ENCODE results near the gene GALNT11.
"Not testable (repeated sequence)": the region's sequence is repeated elsewhere in the genome, so short reads cannot be mapped to it uniquely, and the experiment has no call there.

GALNT11 gene

GRCh38 chr7:152076324-152076821 is 50.9 kb downstream of the GALNT11 start:
- peak; percentile 4 for DNase-seq

GRCh38 chr7:152076940-152077933 is 51.8 kb downstream of the GALNT11 start:
- no peak for DNase-seq

DNA sequence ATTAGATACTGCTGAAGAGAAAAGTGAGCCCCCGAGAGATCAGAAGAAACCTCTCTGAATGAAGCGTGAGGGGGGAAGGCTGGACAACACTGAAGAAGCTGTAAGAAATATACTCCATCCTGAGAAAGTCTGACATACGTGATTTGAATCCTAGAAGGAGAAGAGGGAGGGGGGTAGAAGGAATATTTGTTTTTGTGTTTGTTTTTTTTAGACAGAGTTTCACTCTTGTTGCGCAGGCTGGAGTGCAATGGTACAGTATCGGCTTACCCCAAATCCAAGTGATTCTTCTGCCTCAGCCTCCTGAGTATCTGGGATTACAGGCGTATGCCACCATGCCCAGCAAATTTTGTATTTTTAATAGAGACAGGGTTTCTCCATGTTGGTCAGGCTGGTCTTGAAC is 52.6 kb downstream of the GALNT11 start:
- DNase-seq: no peak

GRCh38 chr7:152078786-152079185 is 53.3 kb downstream of the GALNT11 start:
- no peak for DNase-seq

DNA sequence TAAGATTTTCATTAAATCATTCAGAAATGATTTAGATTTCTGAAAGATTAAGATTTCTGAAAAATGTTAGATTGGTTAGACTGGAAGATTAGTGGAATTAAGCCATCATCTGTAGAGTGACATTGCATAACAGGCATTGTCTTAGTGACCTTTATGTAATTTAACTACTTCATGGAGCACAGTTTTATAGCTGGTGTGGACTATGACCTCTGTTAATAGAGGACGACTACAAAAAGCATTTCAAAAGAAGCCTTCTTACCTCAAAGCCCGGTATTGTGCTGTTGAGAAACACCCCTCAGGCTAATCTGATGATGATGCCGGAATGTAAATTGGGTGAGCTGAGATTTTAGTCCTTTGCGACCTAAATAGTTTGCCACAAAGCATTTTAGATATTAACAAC is 55.6 kb downstream of the GALNT11 start:
- DNase-seq: no peak

GRCh38 chr7:152082073-152082721 is 56.7 kb downstream of the GALNT11 start:
- not testable (repeated sequence) for DNase-seq

- DNase-seq: no peak
Observed at GRCh38 chr7:152085131-152085530, 59.7 kb downstream of the GALNT11 start.

GRCh38 chr7:152086513-152086912 is 61.0 kb downstream of the GALNT11 start:
- no peak for DNase-seq

- DNase-seq: no peak
Observed at GRCh38 chr7:152089183-152089582, 63.7 kb downstream of the GALNT11 start.

GRCh38 chr7:152090747-152091146 is 65.3 kb downstream of the GALNT11 start:
- DNase-seq: no peak

GRCh38 chr7:152093717-152094116 is 68.2 kb downstream of the GALNT11 start:
- DNase-seq: no peak

DNA sequence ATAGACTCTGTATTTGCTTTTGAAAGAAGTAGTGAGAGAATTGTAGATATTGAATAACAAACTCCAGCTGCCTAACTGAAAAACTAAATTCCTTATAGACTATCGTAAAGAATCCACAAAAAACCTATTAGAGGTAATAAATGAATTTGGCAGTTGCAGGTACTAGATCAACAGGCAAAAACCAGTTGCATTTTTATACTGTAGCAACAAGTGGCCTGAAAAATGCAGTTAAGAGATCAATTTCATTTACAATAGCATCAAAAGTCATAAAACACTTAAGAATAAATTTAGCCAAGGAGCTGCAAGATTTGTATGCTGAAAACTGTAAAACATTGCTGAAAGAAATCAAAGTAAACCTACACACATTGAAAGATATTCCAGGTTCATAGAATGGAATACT is 70.3 kb downstream of the GALNT11 start:
- no peak for DNase-seq

- DNase-seq: no peak
Observed at GRCh38 chr7:152097330-152097729, 71.9 kb downstream of the GALNT11 start.

GRCh38 chr7:152103066-152103465 is 77.6 kb downstream of the GALNT11 start:
- no peak for DNase-seq

DNA sequence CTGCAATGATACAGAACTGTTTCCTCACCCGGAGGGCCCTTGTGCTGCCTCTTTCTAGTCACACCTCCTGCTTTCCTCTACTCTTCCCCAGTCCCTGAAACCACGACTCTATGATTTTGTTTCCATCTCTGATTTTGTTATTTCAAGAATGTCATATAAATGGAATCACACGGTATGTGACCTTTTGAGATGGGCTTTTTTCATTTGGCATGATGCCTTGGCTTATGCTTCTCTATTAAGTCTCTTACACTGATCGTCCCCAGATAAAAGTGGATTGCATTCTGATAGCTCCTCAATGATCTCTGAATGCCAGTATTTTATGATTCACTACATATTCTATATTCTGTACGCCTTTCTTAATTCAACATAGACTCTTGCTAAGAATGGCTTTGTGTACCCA is 78.2 kb downstream of the GALNT11 start:
- DNase-seq: no peak

DNA sequence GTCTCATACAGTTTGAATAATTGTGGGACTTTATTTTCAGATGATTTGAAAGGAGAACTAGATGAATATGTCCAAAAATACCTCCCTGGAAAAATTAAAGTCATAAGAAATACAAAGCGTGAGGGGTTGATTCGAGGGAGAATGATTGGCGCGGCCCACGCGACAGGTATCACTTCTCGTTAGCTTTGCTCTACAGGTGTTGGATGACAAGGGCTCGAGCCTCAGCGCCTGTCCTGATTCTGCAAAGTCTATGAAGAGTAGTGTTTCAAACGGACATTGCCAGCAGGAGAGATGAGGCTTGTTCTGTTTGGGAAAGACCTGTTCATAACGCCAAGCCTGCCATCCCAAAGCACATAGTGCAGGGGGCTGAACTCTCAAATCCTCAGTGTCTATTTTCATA is 79.7 kb downstream of the GALNT11 start:
- no peak for DNase-seq

GRCh38 chr7:152106990-152107389 is 81.5 kb downstream of the GALNT11 start:
- no peak for DNase-seq

DNA sequence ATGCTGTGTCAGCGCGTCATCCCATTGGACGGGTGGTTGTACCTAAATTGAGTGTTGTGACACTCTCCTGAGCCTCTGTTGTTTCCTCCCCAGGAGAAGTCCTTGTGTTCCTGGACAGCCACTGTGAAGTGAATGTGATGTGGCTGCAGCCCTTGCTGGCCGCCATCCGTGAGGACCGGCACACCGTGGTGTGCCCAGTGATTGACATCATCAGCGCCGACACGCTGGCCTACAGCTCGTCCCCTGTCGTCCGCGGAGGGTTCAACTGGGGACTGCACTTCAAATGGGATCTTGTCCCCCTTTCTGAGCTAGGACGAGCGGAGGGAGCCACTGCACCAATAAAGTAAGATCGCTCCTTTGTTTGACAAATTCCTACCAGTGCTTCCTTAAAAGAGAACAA is 82.5 kb downstream of the GALNT11 start:
- DNase-seq: no peak

DNA sequence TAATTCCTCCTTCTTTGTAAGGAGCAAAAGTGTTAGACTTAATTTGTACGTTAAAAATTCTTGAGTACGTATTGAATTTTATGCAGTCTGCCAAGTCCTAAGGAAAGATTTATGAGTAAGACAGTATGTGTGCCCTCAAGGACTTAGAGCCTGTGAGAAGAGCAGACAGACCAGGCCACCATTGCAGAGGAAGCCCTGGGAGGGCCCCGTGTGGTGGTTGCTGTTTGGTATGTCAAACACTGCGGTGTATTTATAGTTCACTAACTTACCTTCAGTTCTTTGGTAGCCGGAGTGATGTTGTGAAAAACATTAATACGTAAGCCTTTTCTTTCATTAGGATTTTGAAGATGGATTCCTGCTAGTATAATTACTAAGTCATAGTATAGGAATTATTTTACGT is 82.9 kb downstream of the GALNT11 start:
- no peak for DNase-seq

DNA sequence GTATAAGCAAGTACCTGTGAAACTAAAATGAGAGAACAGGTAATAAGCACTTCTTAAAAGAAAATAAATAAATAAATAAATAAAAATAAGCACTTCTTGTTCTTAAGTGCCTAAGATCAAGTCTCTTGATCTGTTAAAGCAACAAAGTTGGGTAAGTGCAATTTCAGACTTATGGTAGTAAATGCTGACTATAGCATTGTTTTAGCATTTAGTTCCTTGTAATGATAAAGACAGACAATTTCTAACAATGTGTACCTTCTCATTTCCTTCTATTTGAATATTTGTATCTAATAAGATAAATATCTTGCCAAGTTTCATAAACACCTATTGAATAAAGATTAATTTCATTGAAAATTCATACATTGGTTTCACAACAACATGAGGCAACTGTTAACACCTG is 87.4 kb downstream of the GALNT11 start:
- DNase-seq: no peak

GRCh38 chr7:152115021-152115718 is 89.7 kb downstream of the GALNT11 start:
- DNase-seq: no peak

DNA sequence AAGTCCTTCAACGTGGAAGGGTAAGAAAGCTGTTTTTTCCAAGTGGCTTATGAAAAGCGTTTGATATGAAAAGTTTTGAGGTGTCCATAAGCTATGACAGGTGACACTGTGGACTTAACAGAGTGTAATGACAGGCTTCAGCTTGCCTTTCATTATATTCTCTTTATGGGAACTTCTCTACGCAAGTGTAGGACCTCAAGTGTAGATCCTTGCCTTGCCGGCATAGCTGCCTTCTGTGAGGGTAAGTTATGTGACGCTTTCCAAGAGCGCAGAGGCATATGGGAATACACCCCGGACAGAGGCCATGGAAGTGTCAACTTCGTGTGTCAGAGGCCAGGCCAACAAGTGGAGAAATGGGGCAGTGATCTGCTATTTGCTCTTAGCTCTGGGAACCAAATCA is 91.9 kb downstream of the GALNT11 start:
- DNase-seq: no peak

- no peak for DNase-seq
Observed at GRCh38 chr7:152120210-152120609, 94.7 kb downstream of the GALNT11 start.

All from CD4-positive, alpha-beta T cell treated with Interleukin-17A for 1 hour (primary cell).